ENCODE measurements around the gene DIAPH1.

DIAPH1 gene

GRCh38 chr5:141565826-141566570 is 52.8 kb downstream of the DIAPH1 start:
- Mint-ChIP-seq H3K27me3 (ENCODE audit: low read depth) (no peaks in the 10 kb centered on the region), H3K4me3 (no peak overlapping the region), H3K9me3 (no peaks in the 10 kb centered on the region), H3K36me3 (ENCODE audit: low read depth) (peaks cover 38% of the 10 kb centered on the region), H3K27ac (peak overlapping the region; percentile 43 to 59 (median 57)), H3K4me1 (peaks cover 12% of the 10 kb centered on the region)
- TF ChIP-seq CTCF (IDR thresholded peaks at IDR 0.05; ENCODE audit: unreplicated experiment in 3 of 3) = no peak

- Mint-ChIP-seq H3K36me3 (ENCODE audit: low read depth) (peaks cover 48% of the 10 kb centered on the region), H3K9me3 (no peaks in the 10 kb centered on the region), H3K4me3 (no peak overlapping the region), H3K4me1 (peaks cover 30% of the 10 kb centered on the region), H3K27me3 (ENCODE audit: low read depth) (no peaks in the 10 kb centered on the region), H3K27ac (peak overlapping the region; percentile 85 to 90 (median 89))
- TF ChIP-seq CTCF (IDR thresholded peaks at IDR 0.05; ENCODE audit: unreplicated experiment in 3 of 3) = peak; percentile 94 to 100 (median 96)
Observed at GRCh38 chr5:141564216-141564692, 54.5 kb downstream of the DIAPH1 start.

- peak; percentile 83 to 90 (median 86) for TF ChIP-seq CTCF (IDR thresholded peaks at IDR 0.05; ENCODE audit: unreplicated experiment in 3 of 3)
- peaks cover 72% of the 10 kb centered on the region for H3K36me3 Mint-ChIP-seq (ENCODE audit: low read depth)
- peak overlapping the region; percentile 97 to 100 (median 100) for H3K27ac Mint-ChIP-seq
- H3K4me1 Mint-ChIP-seq = peaks cover 50% of the 10 kb centered on the region
- H3K4me3 Mint-ChIP-seq = peak overlapping the region; percentile 61 to 76 (median 71)
- peaks cover 10% of the 10 kb centered on the region for H3K9me3 Mint-ChIP-seq
- H3K27me3 Mint-ChIP-seq (ENCODE audit: low read depth) = no peaks in the 10 kb centered on the region
Observed at GRCh38 chr5:141560725-141561483, 57.9 kb downstream of the DIAPH1 start.

- Mint-ChIP-seq H3K36me3 (ENCODE audit: low read depth) (peaks cover 75% of the 10 kb centered on the region), H3K9me3 (peaks cover 10% of the 10 kb centered on the region)
Observed at GRCh38 chr5:141560151-141560550, 58.6 kb downstream of the DIAPH1 start.

GRCh38 chr5:141559461-141559860 is 59.3 kb downstream of the DIAPH1 start:
- TF ChIP-seq CTCF (IDR thresholded peaks at IDR 0.05; ENCODE audit: unreplicated experiment in 3 of 3) = no peak
- Mint-ChIP-seq H3K4me3 (peak overlapping the region; percentile 48 to 70 (median 51)), H3K9me3 (peaks cover 10% of the 10 kb centered on the region)

More at GRCh38 chr5:141560151-141560550, 58.6 kb downstream of the DIAPH1 start:
- Mint-ChIP-seq H3K27ac (peak overlapping the region; percentile 97 to 100 (median 100)), H3K4me1 (peaks cover 50% of the 10 kb centered on the region), H3K4me3 (peak overlapping the region in 2 of 3 experiments; percentile 61 to 76), H3K27me3 (ENCODE audit: low read depth) (no peaks in the 10 kb centered on the region)
- no peak for TF ChIP-seq CTCF (IDR thresholded peaks at IDR 0.05; ENCODE audit: unreplicated experiment in 3 of 3)

More at GRCh38 chr5:141559461-141559860, 59.3 kb downstream of the DIAPH1 start:
- no peaks in the 10 kb centered on the region for H3K27me3 Mint-ChIP-seq (ENCODE audit: low read depth)
- peaks cover 80% of the 10 kb centered on the region for H3K36me3 Mint-ChIP-seq (ENCODE audit: low read depth)
- peaks cover 50% of the 10 kb centered on the region for H3K4me1 Mint-ChIP-seq
- peak overlapping the region; percentile 97 to 100 (median 100) for H3K27ac Mint-ChIP-seq

Data from nephron (organoid).